Measurements from ENCODE around the gene EGFR.

EGFR gene

DNA sequence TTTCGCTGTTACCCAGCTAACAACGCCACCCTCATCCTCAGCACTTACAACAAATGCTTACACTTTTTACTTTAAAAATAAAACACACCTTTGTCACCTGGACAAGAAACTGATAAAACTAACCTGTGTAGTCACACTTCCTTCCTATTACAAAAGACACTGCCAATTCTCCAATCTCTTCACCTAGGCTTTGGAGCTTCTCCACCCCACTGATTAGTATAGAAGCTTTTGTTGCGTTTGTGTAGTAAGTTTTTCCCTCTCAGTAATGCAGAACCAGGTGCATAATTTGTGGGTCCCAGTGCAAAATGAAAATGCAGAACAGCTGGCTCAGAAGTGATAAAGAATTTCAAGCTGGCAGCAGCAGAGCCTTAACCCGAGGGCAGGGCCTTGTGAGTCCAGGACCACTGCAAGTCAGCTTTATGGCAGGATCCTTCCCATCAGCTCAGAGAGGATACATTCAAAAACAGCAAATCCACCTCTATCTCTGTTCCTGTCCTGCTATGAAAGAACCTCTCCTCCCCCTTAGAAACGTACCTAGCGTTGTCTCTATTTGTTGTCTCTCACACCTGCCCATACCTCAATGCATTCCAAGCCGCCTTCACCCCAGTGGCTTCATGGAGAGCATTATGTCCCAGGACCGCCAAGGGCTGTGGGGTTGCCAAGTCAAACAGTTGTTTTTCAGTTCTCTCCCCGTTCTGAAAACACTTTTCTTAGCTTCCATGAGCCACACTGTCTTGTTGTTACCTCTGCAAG lies 40.3 kb upstream of the EGFR start:
- Histone ChIP-seq H3K27me3 (replicated peaks; ENCODE audit: insufficient read depth, low read length) (no peaks in the 10 kb centered on the region), H3K4me2 (ENCODE audit: low read depth, low read length) (no peak overlapping the region), H3K4me3 (ENCODE audit: low read length) (no peak overlapping the region), H2AFZ (ENCODE audit: low read length) (no peak overlapping the region), H3K9ac (ENCODE audit: low read length) (no peak overlapping the region), H3K4me1 (ENCODE audit: low read length) (no peaks in the 10 kb centered on the region), H3K9me3 (replicated peaks; ENCODE audit: insufficient read depth, low read length) (no peaks in the 10 kb centered on the region), H3F3A (ENCODE audit: insufficient read depth, low read length) (no peaks in the 10 kb centered on the region), H3K36me3 (replicated peaks; ENCODE audit: insufficient read depth, low read length) (no peaks in the 10 kb centered on the region), H3K27ac (ENCODE audit: low read length) (no peak overlapping the region), H3K9me2 (replicated peaks; ENCODE audit: insufficient read depth, low read length) (0 out of 2 replicates have a peak, but pooled peaks cover 2% of the 10 kb centered on the region), H3K79me2 (ENCODE audit: low read length) (no peaks in the 10 kb centered on the region), H4K20me1 (ENCODE audit: insufficient read depth, low read length) (no peaks in the 10 kb centered on the region)
- DNase-seq, result no peak
- TF ChIP-seq EZH2phosphoT487 (IDR thresholded peaks at IDR 0.05; ENCODE audit: low read length) (no peak), EZH2 (optimal IDR thresholded peaks at IDR 0.05; ENCODE audit: low read depth, low read length) (no peak)
- TF ChIP-seq, protein P1, sequence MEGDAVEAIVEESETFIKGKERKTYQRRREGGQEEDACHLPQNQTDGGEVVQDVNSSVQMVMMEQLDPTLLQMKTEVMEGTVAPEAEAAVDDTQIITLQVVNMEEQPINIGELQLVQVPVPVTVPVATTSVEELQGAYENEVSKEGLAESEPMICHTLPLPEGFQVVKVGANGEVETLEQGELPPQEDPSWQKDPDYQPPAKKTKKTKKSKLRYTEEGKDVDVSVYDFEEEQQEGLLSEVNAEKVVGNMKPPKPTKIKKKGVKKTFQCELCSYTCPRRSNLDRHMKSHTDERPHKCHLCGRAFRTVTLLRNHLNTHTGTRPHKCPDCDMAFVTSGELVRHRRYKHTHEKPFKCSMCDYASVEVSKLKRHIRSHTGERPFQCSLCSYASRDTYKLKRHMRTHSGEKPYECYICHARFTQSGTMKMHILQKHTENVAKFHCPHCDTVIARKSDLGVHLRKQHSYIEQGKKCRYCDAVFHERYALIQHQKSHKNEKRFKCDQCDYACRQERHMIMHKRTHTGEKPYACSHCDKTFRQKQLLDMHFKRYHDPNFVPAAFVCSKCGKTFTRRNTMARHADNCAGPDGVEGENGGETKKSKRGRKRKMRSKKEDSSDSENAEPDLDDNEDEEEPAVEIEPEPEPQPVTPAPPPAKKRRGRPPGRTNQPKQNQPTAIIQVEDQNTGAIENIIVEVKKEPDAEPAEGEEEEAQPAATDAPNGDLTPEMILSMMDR (IDR thresholded peaks at IDR 0.05; ENCODE audit: low read length), result no peak

DNA sequence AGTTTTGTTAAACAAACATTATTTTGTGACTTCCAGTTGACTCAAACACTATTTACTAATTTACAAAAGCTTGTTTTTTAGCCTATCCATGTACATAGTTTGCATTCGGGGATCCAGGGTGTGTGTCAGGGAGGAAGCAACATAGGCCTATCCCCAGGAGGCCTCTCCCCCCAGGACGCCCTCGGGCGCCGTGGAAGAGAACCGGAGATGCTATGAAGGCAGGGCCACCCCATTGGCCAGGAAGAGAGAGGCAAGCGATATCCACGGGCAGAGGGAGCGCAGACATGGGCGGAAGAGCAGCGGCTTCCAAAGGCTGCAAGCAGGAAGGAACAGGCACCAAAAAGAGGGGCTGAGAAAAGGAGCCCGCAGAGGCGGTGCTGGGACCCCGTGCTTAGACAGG lies 38.3 kb upstream of the EGFR start:
- Histone ChIP-seq H3F3A (ENCODE audit: insufficient read depth, low read length) (no peaks in the 10 kb centered on the region), H4K20me1 (ENCODE audit: insufficient read depth, low read length) (no peaks in the 10 kb centered on the region), H3K4me2 (ENCODE audit: low read depth, low read length) (no peak overlapping the region), H3K4me1 (ENCODE audit: low read length) (no peaks in the 10 kb centered on the region), H3K9me2 (replicated peaks; ENCODE audit: insufficient read depth, low read length) (0 out of 2 replicates have a peak, but pooled peaks cover 3% of the 10 kb centered on the region), H3K27me3 (replicated peaks; ENCODE audit: insufficient read depth, low read length) (no peaks in the 10 kb centered on the region), H3K4me3 (ENCODE audit: low read length) (no peak overlapping the region), H3K36me3 (replicated peaks; ENCODE audit: insufficient read depth, low read length) (no peaks in the 10 kb centered on the region), H3K27ac (ENCODE audit: low read length) (no peak overlapping the region), H3K9ac (ENCODE audit: low read length) (no peak overlapping the region), H2AFZ (ENCODE audit: low read length) (no peak overlapping the region), H3K79me2 (ENCODE audit: low read length) (no peaks in the 10 kb centered on the region), H3K9me3 (replicated peaks; ENCODE audit: insufficient read depth, low read length) (no peaks in the 10 kb centered on the region)
- no peak for DNase-seq
- TF ChIP-seq EZH2 (optimal IDR thresholded peaks at IDR 0.05; ENCODE audit: low read depth, low read length), result no peak
- no peak for TF ChIP-seq EZH2phosphoT487 (IDR thresholded peaks at IDR 0.05; ENCODE audit: low read length)
- TF ChIP-seq, protein P1 (IDR thresholded peaks at IDR 0.05; ENCODE audit: low read length), result no peak

DNA sequence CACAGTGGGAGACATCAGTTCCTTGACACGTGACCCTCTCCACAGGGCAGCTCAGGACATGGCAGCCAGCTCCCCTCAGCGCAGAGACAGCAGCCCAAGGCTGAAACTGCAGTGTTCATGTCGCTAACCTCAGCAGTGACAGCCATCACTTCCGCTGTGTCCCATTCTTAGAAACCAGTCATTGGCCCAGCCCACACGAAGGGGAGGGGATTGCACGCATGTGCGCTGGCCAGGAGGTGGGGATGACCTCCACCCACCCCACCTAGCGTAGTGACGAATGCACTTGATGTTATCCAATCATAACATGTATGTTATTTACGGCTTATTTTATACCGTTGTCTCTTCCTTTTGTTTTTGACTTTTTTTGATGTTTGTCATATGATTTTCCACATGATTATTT lies 36.9 kb upstream of the EGFR start:
- Histone ChIP-seq H3K9me2 (replicated peaks; ENCODE audit: insufficient read depth, low read length) (0 out of 2 replicates have a peak, but pooled peaks cover 3% of the 10 kb centered on the region), H3K4me3 (ENCODE audit: low read length) (no peak overlapping the region), H3K4me2 (ENCODE audit: low read depth, low read length) (no peak overlapping the region), H2AFZ (ENCODE audit: low read length) (no peak overlapping the region), H4K20me1 (ENCODE audit: insufficient read depth, low read length) (no peaks in the 10 kb centered on the region), H3K9ac (ENCODE audit: low read length) (no peak overlapping the region), H3K36me3 (replicated peaks; ENCODE audit: insufficient read depth, low read length) (no peaks in the 10 kb centered on the region), H3K27ac (ENCODE audit: low read length) (no peak overlapping the region), H3K79me2 (ENCODE audit: low read length) (no peaks in the 10 kb centered on the region), H3F3A (ENCODE audit: insufficient read depth, low read length) (no peaks in the 10 kb centered on the region), H3K4me1 (ENCODE audit: low read length) (no peaks in the 10 kb centered on the region), H3K9me3 (replicated peaks; ENCODE audit: insufficient read depth, low read length) (no peaks in the 10 kb centered on the region), H3K27me3 (replicated peaks; ENCODE audit: insufficient read depth, low read length) (no peaks in the 10 kb centered on the region)
- TF ChIP-seq, protein P1 (IDR thresholded peaks at IDR 0.05; ENCODE audit: low read length), result no peak
- TF ChIP-seq EZH2 (optimal IDR thresholded peaks at IDR 0.05; ENCODE audit: low read depth, low read length), result no peak
- TF ChIP-seq EZH2phosphoT487 (IDR thresholded peaks at IDR 0.05; ENCODE audit: low read length), result no peak
- no peak for DNase-seq
